ENCODE measurements around the gene PARP3.
"Not testable (repeated sequence)": the region's sequence is repeated elsewhere in the genome, so short reads cannot be mapped to it uniquely, and the experiment has no call there.

The PARP3 gene

GRCh38 chr3:51985063-51985462 is 42.9 kb downstream of the PARP3 start:
- no peak for DNase-seq (ENCODE audit: low read depth)

GRCh38 chr3:51986010-51986947 is 44.1 kb downstream of the PARP3 start:
- no peak for DNase-seq (ENCODE audit: low read depth)

- no peak for DNase-seq (ENCODE audit: low read depth)
Measured at GRCh38 chr3:51987568-51987967, 45.4 kb downstream of the PARP3 start.

- no peak for DNase-seq (ENCODE audit: low read depth)
Measured at GRCh38 chr3:51988286-51989146, 46.4 kb downstream of the PARP3 start.

GRCh38 chr3:51990501-51990971 is 48.4 kb downstream of the PARP3 start:
- not testable (repeated sequence) for DNase-seq (ENCODE audit: low read depth)

GRCh38 chr3:51992017-51992682 is 50.0 kb downstream of the PARP3 start:
- DNase-seq (ENCODE audit: low read depth): no peak

GRCh38 chr3:51993657-51994056 is 51.5 kb downstream of the PARP3 start:
- DNase-seq (ENCODE audit: low read depth): not testable (repeated sequence)

- DNase-seq (ENCODE audit: low read depth): no peak
Measured at GRCh38 chr3:51994530-51994929, 52.4 kb downstream of the PARP3 start.

GRCh38 chr3:51995346-51996163 is 53.4 kb downstream of the PARP3 start, which contains the start of gene RPL29:
RPL29 (minus strand) TSS chr3:51995895; CDS start chr3:51995461, 434 bp downstream.
- DNase-seq (ENCODE audit: low read depth): peak; percentile 91

- DNase-seq (ENCODE audit: low read depth): no peak
Measured at GRCh38 chr3:51997172-51997571, 55.0 kb downstream of the PARP3 start.

- DNase-seq (ENCODE audit: low read depth): no peak
Measured at GRCh38 chr3:51997935-51998596, 55.9 kb downstream of the PARP3 start.

Measured in fibroblast of the conjunctiva (primary cell).